Uterus (tissue), 2 donors: ENCODE data around the gene PHF2.

ENCODE experiments used
- CTCF ChIP-seq, 4 experiments: fragments of 200-600 bp in 2 of 4; fragments of 450-650 bp in 2 of 4; sonication (generic) in 2 of 4; IDR thresholded peaks; one replicate each; pipeline ENCODE4 v1.5.1; 2016 to 2019; ENCODE audit warnings: antibody characterized with exemption in 4 of 4, mild to moderate bottlenecking in 2 of 4, moderate library complexity in 1 of 4
- POLR2A ChIP-seq, 2 donors: fragments of 450-650 bp; IDR thresholded peaks; one replicate each; pipeline ENCODE4 v1.6.1; 2016; ENCODE audit warnings: antibody characterized with exemption in 2 of 2, mild to moderate bottlenecking in 1 of 2, moderate library complexity in 1 of 2

GRCh38 chr9:93673021-93673838 is 96.8 kb downstream of the PHF2 start:
- TF ChIP-seq CTCF (IDR thresholded peaks at IDR 0.05) (no peak), POLR2A (IDR thresholded peaks at IDR 0.05) (no peak)
